ENCODE data around the gene SEL1L3.

GRCh38 chr4:25815586-25815985, 47.2 kb downstream of the SEL1L3 start:
- TF ChIP-seq, protein P1, sequence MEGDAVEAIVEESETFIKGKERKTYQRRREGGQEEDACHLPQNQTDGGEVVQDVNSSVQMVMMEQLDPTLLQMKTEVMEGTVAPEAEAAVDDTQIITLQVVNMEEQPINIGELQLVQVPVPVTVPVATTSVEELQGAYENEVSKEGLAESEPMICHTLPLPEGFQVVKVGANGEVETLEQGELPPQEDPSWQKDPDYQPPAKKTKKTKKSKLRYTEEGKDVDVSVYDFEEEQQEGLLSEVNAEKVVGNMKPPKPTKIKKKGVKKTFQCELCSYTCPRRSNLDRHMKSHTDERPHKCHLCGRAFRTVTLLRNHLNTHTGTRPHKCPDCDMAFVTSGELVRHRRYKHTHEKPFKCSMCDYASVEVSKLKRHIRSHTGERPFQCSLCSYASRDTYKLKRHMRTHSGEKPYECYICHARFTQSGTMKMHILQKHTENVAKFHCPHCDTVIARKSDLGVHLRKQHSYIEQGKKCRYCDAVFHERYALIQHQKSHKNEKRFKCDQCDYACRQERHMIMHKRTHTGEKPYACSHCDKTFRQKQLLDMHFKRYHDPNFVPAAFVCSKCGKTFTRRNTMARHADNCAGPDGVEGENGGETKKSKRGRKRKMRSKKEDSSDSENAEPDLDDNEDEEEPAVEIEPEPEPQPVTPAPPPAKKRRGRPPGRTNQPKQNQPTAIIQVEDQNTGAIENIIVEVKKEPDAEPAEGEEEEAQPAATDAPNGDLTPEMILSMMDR (IDR thresholded peaks at IDR 0.05 in 4 of 5, conservative IDR thresholded peaks at IDR 0.05 in 1 of 5) = no peak
- TF ChIP-seq POLR2A (IDR thresholded peaks at IDR 0.05) = no peak

All from gastrocnemius medialis (tissue), 4 donors.